Neural crest cell (in vitro differentiated cells): ENCODE results near the gene ERBB2. TPM values are rescaled to one million over a fixed set of nuclear protein-coding genes. Genes with fewer than 3 reads are reported as not detected.
A peak's percentile ranks its signal among the peaks of the same experiment; 100 is the strongest.

Experiments used
- DNase-seq: peaks from one replicate; pipeline ENCODE4 v3.0.0; 2021; ENCODE audit warnings: low read depth, mixed read lengths, low spot score
- H3K27ac Mint-ChIP-seq: one replicate; pipeline ENCODE4 v1.8.0; 2021; ENCODE audit warnings: mild to moderate bottlenecking, mixed read lengths; ENCODE audit not compliant: unreplicated experiment
- H3K27me3 Mint-ChIP-seq: 2 replicates; pipeline ENCODE4 v1.8.0; 2021; ENCODE audit warnings: low read depth, mild to moderate bottlenecking, mixed read lengths
- H3K36me3 Mint-ChIP-seq: 2 replicates; pipeline ENCODE4 v1.8.0; 2021; ENCODE audit warnings: low read depth, mild to moderate bottlenecking, mixed read lengths
- H3K4me1 Mint-ChIP-seq: 2 replicates; pipeline ENCODE4 v1.8.0; 2021; ENCODE audit warnings: mixed read lengths
- H3K4me3 Mint-ChIP-seq: one replicate; pipeline ENCODE4 v1.8.0; 2021; ENCODE audit warnings: mild to moderate bottlenecking, mixed read lengths
- H3K9me3 Mint-ChIP-seq: 2 replicates; pipeline ENCODE4 v1.8.0; 2021; ENCODE audit warnings: mixed read lengths
- CTCF ChIP-seq: fragments of 200-600 bp; sonication (generic); conservative IDR thresholded peaks from 2 replicates; pipeline ENCODE4 v1.5.0; 2021; ENCODE audit warnings: antibody characterized with exemption, mild to moderate bottlenecking
- total RNA-seq: library from RNA; stranded (reverse); gene quantifications from 2 replicates; pipeline ENCODE4 v1.2.1, GENCODE V29; 2021

ERBB2 gene
- total RNA-seq, 1 donor from 2014 or later = 78.4 TPM

GRCh38 chr17:39738983-39739884 is 39.4 kb downstream of the ERBB2 start:
- TF ChIP-seq CTCF = no peak

DNA sequence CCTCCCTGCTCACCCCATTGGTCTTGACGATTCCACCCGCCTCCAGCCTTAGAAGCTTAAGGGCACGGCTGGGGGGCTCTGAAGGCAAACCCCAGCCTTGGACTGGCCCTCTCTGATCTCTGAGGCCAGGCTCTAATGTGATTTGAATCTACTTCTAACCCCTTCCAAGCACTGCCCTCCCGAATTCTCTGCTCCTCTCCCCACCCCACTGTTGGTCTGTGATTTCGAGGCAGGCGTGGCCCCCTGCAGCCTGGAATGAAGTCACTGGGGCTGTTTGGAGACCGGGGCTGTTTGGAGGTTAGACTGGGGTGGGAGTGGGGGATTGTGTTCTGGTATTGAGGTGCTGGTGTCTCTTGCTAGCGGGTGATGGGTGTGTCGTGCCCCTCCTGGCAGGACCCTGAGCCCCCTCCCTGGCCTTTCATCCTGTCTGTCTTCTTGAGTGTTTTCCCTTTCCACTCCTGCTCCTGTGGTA is 40.1 kb downstream of the ERBB2 start:
- TF ChIP-seq CTCF = no peak
- Mint-ChIP-seq H3K4me3 (no peak overlapping the region), H3K9me3 (no peaks in the 10 kb centered on the region), H3K4me1 (no peaks in the 10 kb centered on the region), H3K27me3 (peaks cover 97% of the 10 kb centered on the region), H3K27ac (no peak overlapping the region), H3K36me3 (no peaks in the 10 kb centered on the region)
- no peak for DNase-seq

More at GRCh38 chr17:39738983-39739884, 39.4 kb downstream of the ERBB2 start:
- no peak for DNase-seq
- no peaks in the 10 kb centered on the region for H3K9me3 Mint-ChIP-seq
- H3K36me3 Mint-ChIP-seq = no peaks in the 10 kb centered on the region
- H3K27ac Mint-ChIP-seq = no peak overlapping the region
- no peaks in the 10 kb centered on the region for H3K4me1 Mint-ChIP-seq
- peaks cover 94% of the 10 kb centered on the region for H3K27me3 Mint-ChIP-seq
- H3K4me3 Mint-ChIP-seq = peak overlapping the region; percentile 65

GRCh38 chr17:39740357-39741111 is 40.7 kb downstream of the ERBB2 start:
- Mint-ChIP-seq H3K27me3 (peaks cover 93% of the 10 kb centered on the region), H3K36me3 (no peaks in the 10 kb centered on the region), H3K9me3 (no peaks in the 10 kb centered on the region), H3K4me3 (no peak overlapping the region), H3K4me1 (no peaks in the 10 kb centered on the region), H3K27ac (no peak overlapping the region)
- TF ChIP-seq CTCF = no peak
- no peak for DNase-seq

GRCh38 chr17:39742126-39742855 is 42.4 kb downstream of the ERBB2 start:
- no peak for DNase-seq
- Mint-ChIP-seq H3K27me3 (peaks cover 76% of the 10 kb centered on the region), H3K4me3 (no peak overlapping the region), H3K27ac (no peak overlapping the region), H3K36me3 (no peaks in the 10 kb centered on the region), H3K4me1 (no peaks in the 10 kb centered on the region), H3K9me3 (no peaks in the 10 kb centered on the region)
- TF ChIP-seq CTCF = no peak

DNA sequence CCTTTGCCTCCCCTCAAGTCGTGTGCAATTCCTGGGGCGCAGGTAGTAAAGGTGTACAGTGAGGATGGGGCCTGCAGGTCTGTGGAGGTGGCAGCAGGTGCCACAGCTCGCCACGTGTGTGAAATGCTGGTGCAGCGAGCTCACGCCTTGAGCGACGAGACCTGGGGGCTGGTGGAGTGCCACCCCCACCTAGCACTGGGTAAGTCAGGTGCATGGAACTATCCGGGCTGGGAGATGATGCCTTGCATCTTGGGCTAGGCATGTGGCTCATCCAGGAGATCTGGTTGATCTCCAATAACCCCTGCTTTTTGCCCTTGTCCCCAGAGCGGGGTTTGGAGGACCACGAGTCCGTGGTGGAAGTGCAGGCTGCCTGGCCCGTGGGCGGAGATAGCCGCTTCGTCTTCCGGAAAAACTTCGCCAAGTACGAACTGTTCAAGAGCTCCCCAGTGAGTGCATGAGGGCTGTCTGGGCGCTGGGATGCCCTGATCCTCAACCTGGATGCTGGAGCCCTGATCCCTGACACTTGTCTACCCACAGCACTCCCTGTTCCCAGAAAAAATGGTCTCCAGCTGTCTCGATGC is 43.1 kb downstream of the ERBB2 start:
- H3K4me1 Mint-ChIP-seq = no peaks in the 10 kb centered on the region
- TF ChIP-seq CTCF = no peak
- H3K4me3 Mint-ChIP-seq = no peak overlapping the region
- DNase-seq = no peak
- peaks cover 76% of the 10 kb centered on the region for H3K27me3 Mint-ChIP-seq
- no peaks in the 10 kb centered on the region for H3K9me3 Mint-ChIP-seq
- no peak overlapping the region for H3K27ac Mint-ChIP-seq
- H3K36me3 Mint-ChIP-seq = no peaks in the 10 kb centered on the region
